Ishikawa (cell line): ENCODE results near the gene MRPS9.

Source experiments
- CEBPB ChIP-seq: IDR thresholded peaks from 2 replicates; pipeline ENCODE4 v1.6.1; 2012
- CREB1 ChIP-seq: IDR thresholded peaks from 2 replicates; pipeline ENCODE4 v1.6.1; 2012; ENCODE audit warnings: low read depth
- EGR1 ChIP-seq: IDR thresholded peaks from 2 replicates; pipeline ENCODE4 v1.6.1; 2012
- EP300 ChIP-seq: IDR thresholded peaks from 2 replicates; pipeline ENCODE4 v1.6.1; 2012; ENCODE audit warnings: borderline replicate concordance
- FOXM1 ChIP-seq: IDR thresholded peaks from 2 replicates; pipeline ENCODE4 v1.6.1; 2012; ENCODE audit warnings: low read depth, borderline replicate concordance
- NFIC ChIP-seq: IDR thresholded peaks from 2 replicates; pipeline ENCODE4 v1.6.1; 2012
- RAD21 ChIP-seq: IDR thresholded peaks from 2 replicates; pipeline ENCODE4 v1.6.1; 2012; ENCODE audit warnings: low read depth
- TAF1 ChIP-seq: IDR thresholded peaks from 2 replicates; pipeline ENCODE4 v1.6.1; 2012; ENCODE audit warnings: low read depth, mild to moderate bottlenecking
- TCF12 ChIP-seq: IDR thresholded peaks from 2 replicates; pipeline ENCODE4 v1.6.1; 2012; ENCODE audit warnings: low read depth
- TEAD4 ChIP-seq: IDR thresholded peaks from 2 replicates; pipeline ENCODE4 v1.6.1; 2012
- YY1 ChIP-seq: IDR thresholded peaks from 2 replicates; pipeline ENCODE4 v1.6.1; 2012; ENCODE audit warnings: low read depth
- ZBTB7A ChIP-seq: IDR thresholded peaks from 2 replicates; pipeline ENCODE4 v1.6.1; 2012; ENCODE audit warnings: low read depth
- TF ChIP-seq, protein P1 (sequence below): IDR thresholded peaks from 2 replicates; pipeline ENCODE4 v1.6.1; 2012; ENCODE audit warnings: low read depth, mild to moderate bottlenecking
- TF ChIP-seq, protein P2 (sequence below): IDR thresholded peaks from 2 replicates; pipeline ENCODE4 v1.6.1; 2012
- TF ChIP-seq, protein P3 (sequence below): IDR thresholded peaks from 2 replicates; pipeline ENCODE4 v1.6.1; 2012

The MRPS9 gene

DNA sequence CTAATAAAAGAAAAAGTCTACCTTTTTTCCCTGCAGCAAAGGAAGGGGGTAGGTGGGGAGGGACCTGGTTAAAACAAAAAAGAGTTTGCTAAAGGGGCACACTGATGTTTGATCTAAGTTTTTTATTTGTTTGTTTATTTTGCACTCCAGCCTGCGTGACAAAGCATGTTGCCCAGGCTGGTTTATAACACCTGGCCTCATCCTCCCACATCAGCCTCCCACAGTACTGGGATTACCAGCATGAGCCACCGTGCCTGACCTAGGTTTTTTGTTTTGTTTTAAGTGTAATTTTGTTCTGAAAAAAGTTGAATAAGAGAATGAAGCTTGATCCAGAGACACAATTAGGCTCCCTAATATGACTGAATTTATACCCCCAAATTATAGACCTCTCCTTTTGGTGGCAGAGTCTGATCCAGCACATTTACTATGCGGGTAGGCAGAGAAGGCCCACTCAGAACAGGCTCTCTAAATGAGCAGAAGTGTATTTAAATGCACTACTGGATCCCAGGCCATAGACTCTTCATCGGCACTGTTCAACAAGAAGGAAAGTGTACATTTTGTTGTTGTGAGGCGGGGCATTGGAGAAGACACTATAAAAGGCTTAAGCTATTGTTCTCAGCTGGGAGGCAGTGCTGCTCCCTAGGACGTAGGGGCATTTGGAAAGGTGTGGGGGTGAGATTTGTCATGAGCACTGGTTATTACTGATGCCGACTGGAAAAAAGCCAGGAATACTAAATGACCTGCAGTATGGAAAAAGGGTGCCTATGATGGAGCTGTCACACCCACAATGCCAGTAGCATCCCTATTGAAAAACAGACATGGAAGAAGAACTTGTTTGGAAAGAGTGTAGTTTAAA, 32.4 kb downstream of the MRPS9 start:
- TF ChIP-seq, protein P1, sequence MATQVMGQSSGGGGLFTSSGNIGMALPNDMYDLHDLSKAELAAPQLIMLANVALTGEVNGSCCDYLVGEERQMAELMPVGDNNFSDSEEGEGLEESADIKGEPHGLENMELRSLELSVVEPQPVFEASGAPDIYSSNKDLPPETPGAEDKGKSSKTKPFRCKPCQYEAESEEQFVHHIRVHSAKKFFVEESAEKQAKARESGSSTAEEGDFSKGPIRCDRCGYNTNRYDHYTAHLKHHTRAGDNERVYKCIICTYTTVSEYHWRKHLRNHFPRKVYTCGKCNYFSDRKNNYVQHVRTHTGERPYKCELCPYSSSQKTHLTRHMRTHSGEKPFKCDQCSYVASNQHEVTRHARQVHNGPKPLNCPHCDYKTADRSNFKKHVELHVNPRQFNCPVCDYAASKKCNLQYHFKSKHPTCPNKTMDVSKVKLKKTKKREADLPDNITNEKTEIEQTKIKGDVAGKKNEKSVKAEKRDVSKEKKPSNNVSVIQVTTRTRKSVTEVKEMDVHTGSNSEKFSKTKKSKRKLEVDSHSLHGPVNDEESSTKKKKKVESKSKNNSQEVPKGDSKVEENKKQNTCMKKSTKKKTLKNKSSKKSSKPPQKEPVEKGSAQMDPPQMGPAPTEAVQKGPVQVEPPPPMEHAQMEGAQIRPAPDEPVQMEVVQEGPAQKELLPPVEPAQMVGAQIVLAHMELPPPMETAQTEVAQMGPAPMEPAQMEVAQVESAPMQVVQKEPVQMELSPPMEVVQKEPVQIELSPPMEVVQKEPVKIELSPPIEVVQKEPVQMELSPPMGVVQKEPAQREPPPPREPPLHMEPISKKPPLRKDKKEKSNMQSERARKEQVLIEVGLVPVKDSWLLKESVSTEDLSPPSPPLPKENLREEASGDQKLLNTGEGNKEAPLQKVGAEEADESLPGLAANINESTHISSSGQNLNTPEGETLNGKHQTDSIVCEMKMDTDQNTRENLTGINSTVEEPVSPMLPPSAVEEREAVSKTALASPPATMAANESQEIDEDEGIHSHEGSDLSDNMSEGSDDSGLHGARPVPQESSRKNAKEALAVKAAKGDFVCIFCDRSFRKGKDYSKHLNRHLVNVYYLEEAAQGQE: no peak
- no peak for TF ChIP-seq RAD21
- TF ChIP-seq NFIC: no peak
- TF ChIP-seq, protein P2, sequence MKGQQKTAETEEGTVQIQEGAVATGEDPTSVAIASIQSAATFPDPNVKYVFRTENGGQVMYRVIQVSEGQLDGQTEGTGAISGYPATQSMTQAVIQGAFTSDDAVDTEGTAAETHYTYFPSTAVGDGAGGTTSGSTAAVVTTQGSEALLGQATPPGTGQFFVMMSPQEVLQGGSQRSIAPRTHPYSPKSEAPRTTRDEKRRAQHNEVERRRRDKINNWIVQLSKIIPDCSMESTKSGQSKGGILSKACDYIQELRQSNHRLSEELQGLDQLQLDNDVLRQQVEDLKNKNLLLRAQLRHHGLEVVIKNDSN: no peak
- no peak for TF ChIP-seq ZBTB7A
- TF ChIP-seq EGR1: no peak
- no peak for TF ChIP-seq TCF12
- no peak for TF ChIP-seq CEBPB
- TF ChIP-seq EP300: no peak
- no peak for TF ChIP-seq YY1
- no peak for TF ChIP-seq TEAD4
- TF ChIP-seq, protein P3, sequence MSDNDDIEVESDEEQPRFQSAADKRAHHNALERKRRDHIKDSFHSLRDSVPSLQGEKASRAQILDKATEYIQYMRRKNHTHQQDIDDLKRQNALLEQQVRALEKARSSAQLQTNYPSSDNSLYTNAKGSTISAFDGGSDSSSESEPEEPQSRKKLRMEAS: no peak
- TF ChIP-seq FOXM1: no peak
- TF ChIP-seq CREB1: no peak

DNA sequence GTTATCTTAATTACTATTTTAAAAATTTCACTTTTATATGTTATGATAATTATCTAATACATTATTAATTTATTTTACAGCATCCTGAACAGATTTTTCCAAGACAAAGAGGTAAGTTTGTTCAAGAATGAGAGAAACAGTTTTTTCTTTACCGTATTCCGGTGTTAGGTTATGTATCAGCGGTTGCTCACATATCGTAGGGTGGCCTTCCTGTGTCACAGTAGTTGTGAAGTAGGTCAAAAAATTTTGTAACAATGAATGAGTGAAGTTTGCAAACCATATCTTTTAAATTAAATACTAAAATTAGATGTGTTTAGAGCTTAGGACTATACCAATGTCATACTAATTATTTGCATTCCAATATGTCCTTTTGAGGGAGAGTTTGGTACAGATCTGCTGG, 33.5 kb downstream of the MRPS9 start:
- TF ChIP-seq, protein P2: no peak
- no peak for TF ChIP-seq RAD21
- TF ChIP-seq, protein P1: no peak
- no peak for TF ChIP-seq EGR1
- TF ChIP-seq TEAD4: no peak
- TF ChIP-seq TCF12: no peak
- TF ChIP-seq YY1: no peak
- TF ChIP-seq, protein P3: no peak
- no peak for TF ChIP-seq NFIC
- TF ChIP-seq EP300: no peak
- TF ChIP-seq FOXM1: no peak
- TF ChIP-seq CEBPB: no peak
- no peak for TF ChIP-seq CREB1
- TF ChIP-seq ZBTB7A: no peak
- no peak for TF ChIP-seq TAF1

DNA sequence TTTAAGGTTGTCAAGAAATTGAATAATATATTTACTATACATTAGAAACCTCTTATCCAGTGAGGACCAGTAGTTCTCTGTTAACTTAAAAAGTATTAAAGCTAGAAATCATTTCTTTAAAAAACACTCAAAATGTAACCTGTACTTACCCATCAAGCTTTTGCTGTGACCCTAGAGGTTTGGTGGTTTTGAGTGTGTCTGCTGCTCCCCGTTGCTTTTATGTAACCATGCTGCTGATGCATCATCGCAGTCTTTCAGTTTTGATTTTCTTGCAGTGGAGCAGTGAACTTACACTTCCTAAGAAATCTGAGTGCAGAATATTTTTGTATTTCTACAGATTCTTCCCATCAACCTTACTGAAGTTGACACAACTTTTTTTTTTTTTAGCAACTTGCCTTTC, 34.2 kb downstream of the MRPS9 start:
- TF ChIP-seq TAF1 (no peak), ZBTB7A (no peak), TCF12 (no peak), TEAD4 (no peak), NFIC (no peak), FOXM1 (no peak), RAD21 (no peak), YY1 (no peak), EP300 (no peak)
- TF ChIP-seq, protein P2: no peak
- TF ChIP-seq, protein P3: no peak

DNA sequence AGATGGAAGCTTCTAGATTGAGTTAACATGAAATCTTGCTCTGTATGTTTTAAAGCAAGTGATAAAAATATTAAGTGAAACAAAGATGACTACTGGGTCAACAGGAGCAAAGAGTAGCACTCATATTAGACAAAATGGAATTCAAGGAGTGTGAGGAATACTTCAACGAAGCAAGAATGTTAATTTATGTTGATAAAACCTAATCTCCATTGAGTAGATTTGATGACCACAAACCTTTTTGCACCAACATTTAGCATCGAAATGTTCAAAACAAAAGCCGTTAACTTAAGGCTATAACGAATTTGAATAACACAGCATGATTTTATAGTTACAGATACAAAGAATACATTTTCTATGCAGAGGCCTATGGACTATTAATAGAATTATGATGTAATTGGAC, 35.7 kb downstream of the MRPS9 start:
- no peak for TF ChIP-seq FOXM1
- TF ChIP-seq TEAD4: no peak
- TF ChIP-seq RAD21: no peak
- TF ChIP-seq TCF12: no peak
- TF ChIP-seq YY1: no peak
- TF ChIP-seq EGR1: no peak
- TF ChIP-seq ZBTB7A: no peak
- TF ChIP-seq CEBPB: no peak

DNA sequence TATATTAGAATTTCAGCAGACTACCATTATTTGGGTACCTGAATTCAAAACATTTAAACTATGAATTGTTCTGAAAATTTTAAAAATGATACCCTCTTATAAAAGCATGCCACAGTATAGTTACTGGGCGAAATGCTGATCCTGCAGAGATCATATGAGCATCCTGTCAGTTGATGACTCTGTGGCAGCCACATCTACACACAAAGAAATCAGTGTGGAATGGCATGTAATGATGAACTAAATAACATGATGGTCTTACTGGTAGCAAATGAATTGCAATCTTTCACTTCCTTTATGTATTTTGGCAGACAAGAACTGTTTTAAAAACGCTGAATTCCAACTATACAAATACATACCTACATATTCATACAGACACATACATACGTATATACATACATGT, 38.3 kb downstream of the MRPS9 start:
- TF ChIP-seq RAD21 (no peak), CREB1 (no peak), NFIC (no peak), ZBTB7A (no peak), TCF12 (no peak), TAF1 (no peak), YY1 (no peak), EP300 (no peak), FOXM1 (no peak), CEBPB (no peak), TEAD4 (no peak), EGR1 (no peak)
- TF ChIP-seq, protein P2: no peak
- TF ChIP-seq, protein P1: no peak
- TF ChIP-seq, protein P3: no peak
